Urinary bladder (tissue), 4 donors: ENCODE results near the gene DOLPP1. TPM values are rescaled to one million over a fixed set of nuclear protein-coding genes. Genes with fewer than 3 reads are reported as not detected.

Source experiments
- DNase-seq: peaks from one replicate; pipeline ENCODE4 v3.0.0-alpha.2; 2015; ENCODE audit errors: extremely low spot score
- H3K27ac ChIP-seq: one replicate; pipeline ENCODE4 v1.5.1; 2013; ENCODE audit warnings: low read depth, mild to moderate bottlenecking, moderate library complexity
- H3K36me3 ChIP-seq: one replicate; pipeline ENCODE4 v1.6.1; 2013; ENCODE audit warnings: mild to moderate bottlenecking, moderate library complexity; ENCODE audit not compliant: insufficient read depth
- H3K4me1 ChIP-seq: one replicate; pipeline ENCODE4 v1.6.1; 2013; ENCODE audit warnings: mild to moderate bottlenecking, moderate library complexity; ENCODE audit not compliant: insufficient read depth
- H3K4me3 ChIP-seq: one replicate; pipeline ENCODE4 v1.5.1; 2013; ENCODE audit warnings: low read depth, low read length
- WGBS: extraction: QIAGEN DNeasy Blood & Tissue Kit; methylation state at CpG from one replicate; pipeline ENCODE4 v1.1.7; 2013; 5-methylcytosine and 5-hydroxymethylcytosine counted together
- polyA plus RNA-seq: library from polyadenylated mRNA; stranded (reverse); fragments of 200-250 nt; gene quantifications from one replicate; pipeline ENCODE4 v1.2.3, GENCODE V29; 2013
- total RNA-seq: library from RNA; depleted of rRNA; stranded (reverse); fragments of >200 nt; gene quantifications from one replicate; pipeline ENCODE4 v1.2.3, GENCODE V29; 2014
- donor health status: healthy with polysubstance abuse.
- donor health status: healthy.

The DOLPP1 gene
- total and polyA plus RNA-seq, 2 donors = 9.0 to 10.5 TPM

DNA sequence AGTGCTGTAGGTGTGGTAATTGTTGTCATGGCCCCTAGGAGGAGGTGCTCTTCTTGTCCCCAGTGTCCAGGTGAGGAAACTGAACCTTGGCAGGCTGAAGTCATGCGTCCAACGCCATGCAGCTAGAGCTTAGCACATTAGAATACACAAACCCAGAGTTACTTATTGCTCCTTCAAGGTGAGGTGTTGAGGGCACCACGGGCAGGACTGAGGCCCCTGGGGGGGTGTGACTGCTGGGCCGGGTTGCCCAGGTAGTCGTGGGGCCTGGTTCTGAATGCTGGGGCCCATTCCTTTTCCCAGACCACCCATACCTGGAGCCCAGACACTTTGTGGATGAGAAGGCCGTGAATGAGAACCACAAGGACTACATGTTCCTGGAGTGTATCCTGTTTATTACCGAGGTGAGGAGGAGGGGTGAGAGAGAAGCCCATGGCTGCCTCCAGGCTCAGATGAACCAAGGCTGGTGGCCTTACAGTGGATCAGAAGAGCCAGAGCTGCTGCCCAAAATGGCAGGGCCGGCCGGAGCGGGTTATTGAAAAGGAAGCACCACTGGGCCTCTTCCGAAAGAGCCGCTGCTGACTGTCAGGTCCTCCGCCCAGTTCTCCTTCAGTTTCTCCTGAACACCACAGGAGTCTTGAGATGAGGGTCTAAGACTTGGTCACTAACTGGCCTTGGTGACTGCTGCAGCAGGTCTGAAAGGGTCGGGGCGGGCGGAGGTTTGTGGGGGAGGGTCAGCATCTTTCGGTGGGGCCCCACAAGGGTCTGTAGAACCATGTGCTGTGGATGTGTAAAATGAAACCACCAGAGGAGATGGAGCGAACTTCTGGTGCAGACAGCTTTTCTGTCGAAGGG, 56.6 kb downstream of the DOLPP1 start:
- no peak for DNase-seq
- Histone ChIP-seq H3K4me3 (no peak overlapping the region), H3K4me1 (no peaks in the 10 kb centered on the region), H3K36me3 (no peaks in the 10 kb centered on the region), H3K27ac (peak overlapping the region; percentile 69)
- WGBS = 83% methylated on average over 19 of the region's 19 CpGs

DNA sequence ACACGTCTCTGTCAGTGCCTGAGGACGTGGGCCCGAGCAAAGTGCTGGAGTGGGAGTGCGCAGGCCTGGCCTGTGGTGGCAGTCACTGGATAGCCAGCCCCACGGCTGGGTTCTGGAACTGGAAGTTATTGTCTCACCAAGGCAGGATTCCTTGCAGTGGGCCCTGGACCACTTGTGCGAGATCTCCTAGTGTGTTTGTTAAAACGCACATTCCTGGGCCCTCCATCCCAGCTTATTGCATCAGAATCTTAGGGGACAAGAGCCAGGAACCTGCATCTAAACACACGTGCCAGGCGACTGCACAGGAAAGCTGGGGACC, 57.2 kb downstream of the DOLPP1 start:
- no peak for DNase-seq
- WGBS = 75% methylated on average over 9 of the region's 9 CpGs
- Histone ChIP-seq H3K27ac (peak overlapping the region; percentile 69), H3K4me1 (no peaks in the 10 kb centered on the region), H3K36me3 (no peaks in the 10 kb centered on the region), H3K4me3 (no peak overlapping the region)

DNA sequence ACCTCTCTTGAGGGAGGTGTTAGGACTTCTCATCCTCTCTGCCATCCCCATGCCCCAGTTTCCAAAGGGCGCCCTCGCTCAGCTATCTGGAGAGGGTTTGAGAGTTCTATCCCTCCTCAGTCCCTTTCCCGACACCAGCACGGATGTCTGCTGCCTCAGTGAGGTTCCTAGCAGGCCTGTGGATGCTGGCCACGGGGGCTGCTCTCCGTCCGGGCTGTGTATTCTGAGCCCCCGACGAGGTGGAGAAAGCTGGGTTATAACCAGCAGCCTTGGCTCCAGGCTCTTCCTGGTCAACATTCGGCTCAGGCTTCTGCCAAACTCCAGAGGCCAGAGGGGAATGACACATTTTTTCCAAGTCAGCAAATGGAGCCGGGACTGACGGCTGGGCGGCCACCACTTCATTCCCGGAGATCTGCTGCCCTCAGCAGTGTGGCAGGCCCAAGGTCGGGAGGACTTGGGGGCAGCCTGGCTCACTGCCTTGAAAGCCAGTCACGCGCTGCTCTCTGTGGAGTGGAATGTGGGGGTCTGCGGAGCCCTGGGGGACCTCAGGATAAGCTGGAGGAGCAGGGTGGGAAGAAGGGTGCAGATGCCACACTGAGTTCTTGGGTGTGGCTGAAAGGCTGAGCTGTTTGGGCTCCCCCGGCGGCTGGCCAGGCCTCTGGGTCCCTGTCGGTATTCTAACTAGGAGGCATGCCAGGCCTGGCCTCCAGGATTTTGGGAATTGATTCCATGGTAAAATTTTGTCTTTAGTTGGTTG, 57.7 kb downstream of the DOLPP1 start:
- DNase-seq = no peak
- 30% methylated on average over 21 of the region's 21 CpGs for WGBS
- no peaks in the 10 kb centered on the region for H3K4me1 ChIP-seq
- no peak overlapping the region for H3K4me3 ChIP-seq
- peak overlapping the region; percentile 54 for H3K27ac ChIP-seq
- no peaks in the 10 kb centered on the region for H3K36me3 ChIP-seq

DNA sequence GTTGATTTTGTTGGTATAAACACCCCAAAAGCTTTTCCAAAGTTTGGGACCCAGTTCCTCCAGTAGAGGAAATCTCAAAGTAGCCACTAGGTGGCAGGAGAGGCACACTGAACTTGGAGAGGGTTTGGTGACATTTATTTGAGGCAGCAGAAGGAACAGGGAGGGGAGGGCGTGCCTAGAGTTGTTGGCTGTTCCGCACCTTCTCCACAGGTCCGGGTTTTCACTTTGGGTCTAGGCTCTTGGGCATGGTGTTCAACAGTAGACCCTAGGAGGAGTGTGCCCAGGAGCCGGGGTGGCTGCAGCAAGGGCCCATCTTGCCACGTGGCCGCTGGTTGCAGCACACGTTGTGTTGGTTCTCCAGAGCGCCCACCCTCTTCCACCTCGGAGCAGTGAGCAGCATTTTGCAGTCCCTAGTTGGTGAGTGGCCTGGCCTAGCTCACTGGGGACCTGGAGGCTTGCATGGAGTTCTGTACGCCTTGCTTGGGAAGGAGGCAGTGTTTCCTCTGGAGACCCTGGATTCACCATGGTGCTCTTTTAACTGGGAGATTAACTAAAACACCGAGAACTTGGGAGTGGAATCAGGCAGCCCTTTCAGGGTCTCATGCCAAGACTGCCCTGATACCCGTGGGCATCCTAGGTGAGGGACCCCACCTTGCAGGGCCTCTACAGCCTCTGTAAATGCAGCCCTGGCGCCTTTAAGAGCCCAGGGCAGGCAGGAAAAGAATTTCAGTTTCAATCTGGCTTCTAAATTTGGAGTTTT, 58.5 kb downstream of the DOLPP1 start:
- 3% methylated on average over 13 of the region's 13 CpGs for whole genome bisulfite sequencing
- DNase-seq = peak; percentile 83
- Histone ChIP-seq H3K4me3 (peak overlapping the region; percentile 18), H3K4me1 (no peaks in the 10 kb centered on the region), H3K27ac (peak overlapping the region; percentile 79), H3K36me3 (no peaks in the 10 kb centered on the region)

DNA sequence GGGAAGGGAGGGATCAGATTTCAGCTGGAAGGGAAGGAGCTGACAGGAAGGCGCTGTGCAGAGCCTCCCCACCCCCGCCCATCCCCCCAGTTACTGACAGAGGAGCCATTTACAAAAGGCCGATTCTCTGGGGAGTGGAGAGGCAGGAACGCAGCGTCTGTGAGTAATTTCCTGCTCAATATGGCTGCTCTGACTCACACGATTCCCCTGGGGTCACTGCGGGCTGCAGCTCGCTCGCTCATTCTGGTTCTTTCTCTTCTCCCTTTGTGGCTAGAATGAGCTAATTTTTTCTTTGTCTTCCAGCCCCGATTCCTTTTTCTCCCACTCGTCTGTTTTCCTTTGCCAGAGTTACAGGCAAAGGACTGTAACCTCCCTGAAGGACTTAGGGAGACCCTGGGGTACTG, 59.1 kb downstream of the DOLPP1 start:
- Histone ChIP-seq H3K4me3 (peak overlapping the region; percentile 18), H3K27ac (peak overlapping the region; percentile 100), H3K4me1 (no peaks in the 10 kb centered on the region), H3K36me3 (no peaks in the 10 kb centered on the region)
- DNase-seq = peak; percentile 97
- under 1% methylated on average over 11 of the region's 11 CpGs for WGBS

Other genes starting within 250 kb of the DOLPP1 start
- 5.4 TPM for gene KYAT1, start 199.2 kb upstream of the DOLPP1 start, total RNA-seq
- gene KYAT1, start 199.2 kb upstream of the DOLPP1 start, polyA plus RNA-seq = 7.8 TPM
- 17.1 TPM for gene LRRC8A, start 199.0 kb upstream of the DOLPP1 start, total RNA-seq
- 62.3 TPM for gene LRRC8A, start 199.0 kb upstream of the DOLPP1 start, polyA plus RNA-seq
- gene PHYHD1, start 160.1 kb upstream of the DOLPP1 start, total RNA-seq = 16.8 TPM
- gene PHYHD1, start 160.1 kb upstream of the DOLPP1 start, polyA plus RNA-seq = 34.8 TPM
- gene DOLK, start 133.5 kb upstream of the DOLPP1 start, total RNA-seq = 11.3 TPM
- 16.4 TPM for gene DOLK, start 133.5 kb upstream of the DOLPP1 start, polyA plus RNA-seq
- 43.1 TPM for gene NUP188, start 133.4 kb upstream of the DOLPP1 start, total RNA-seq
- 20.3 TPM for gene NUP188, start 133.4 kb upstream of the DOLPP1 start, polyA plus RNA-seq
- gene SH3GLB2, start 52.8 kb upstream of the DOLPP1 start, total RNA-seq = 49.6 TPM
- gene SH3GLB2, start 52.8 kb upstream of the DOLPP1 start, polyA plus RNA-seq = 119 TPM
- gene MIGA2, start 44.5 kb upstream of the DOLPP1 start, total RNA-seq = 16.4 TPM
- gene MIGA2, start 44.5 kb upstream of the DOLPP1 start, polyA plus RNA-seq = 34.5 TPM
- 15.0 TPM for gene CRAT, start 29.7 kb downstream of the DOLPP1 start, total RNA-seq
- gene CRAT, start 29.7 kb downstream of the DOLPP1 start, polyA plus RNA-seq = 70.7 TPM
- 48.5 TPM for gene PTPA, start 30.3 kb downstream of the DOLPP1 start, total RNA-seq
- 125 TPM for gene PTPA, start 30.3 kb downstream of the DOLPP1 start, polyA plus RNA-seq
- 15.2 TPM for gene IER5L, start 97.2 kb downstream of the DOLPP1 start, total RNA-seq
- 13.3 TPM for gene IER5L, start 97.2 kb downstream of the DOLPP1 start, polyA plus RNA-seq